ENCODE measurements around the gene BORCS6. TPM values are rescaled to one million over a fixed set of nuclear protein-coding genes. Genes with fewer than 3 reads are reported as not detected.

Gene BORCS6
- total and polyA plus RNA-seq, 9 of the 15 experiments (the other 6 are each of a cell fraction or from before 2014, with no cell fraction given), result 0.01 to 7.4 (median 2.3) TPM

DNA sequence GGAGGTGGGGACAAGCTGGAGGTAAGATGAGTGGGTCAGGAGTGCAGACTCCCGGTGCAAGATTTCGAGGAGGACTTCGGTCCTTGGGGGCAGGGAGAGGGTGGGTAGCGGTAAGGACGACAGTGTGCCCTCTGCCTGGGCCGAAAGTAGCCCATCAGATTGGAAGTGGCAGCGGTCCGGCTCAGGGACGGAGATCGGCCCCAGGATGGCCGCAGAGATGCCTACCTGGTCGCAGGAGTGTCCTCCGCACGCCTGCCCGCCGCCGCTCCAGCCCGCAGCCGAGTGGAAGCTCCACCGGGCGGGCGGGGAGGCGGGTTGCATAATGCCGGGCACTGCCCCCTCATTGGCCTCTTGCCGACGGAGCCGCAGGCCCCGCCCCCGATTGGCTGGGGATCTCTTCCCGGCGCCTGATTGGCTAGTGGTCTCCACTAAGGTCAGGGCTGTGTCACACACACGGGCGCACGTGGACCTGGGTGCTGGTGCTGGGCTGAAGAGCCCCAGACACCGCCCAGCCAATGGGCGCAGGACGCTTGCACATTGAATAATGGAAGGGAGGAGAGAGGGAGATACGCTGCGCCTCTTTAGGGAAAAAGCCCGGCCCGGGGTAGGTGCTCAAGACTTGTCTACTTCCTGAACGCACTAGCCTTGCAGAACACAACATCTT is 37.7 kb downstream of the BORCS6 start, which contains the start of gene PER1 (continued):
- no peak for TF ChIP-seq ZNF785 (CRISPR knock-in tag; IDR thresholded peaks at IDR 0.05)
- TF ChIP-seq CEBPB (tag; IDR thresholded peaks at IDR 0.05), result peak; percentile 98
- TF ChIP-seq, protein P1, sequence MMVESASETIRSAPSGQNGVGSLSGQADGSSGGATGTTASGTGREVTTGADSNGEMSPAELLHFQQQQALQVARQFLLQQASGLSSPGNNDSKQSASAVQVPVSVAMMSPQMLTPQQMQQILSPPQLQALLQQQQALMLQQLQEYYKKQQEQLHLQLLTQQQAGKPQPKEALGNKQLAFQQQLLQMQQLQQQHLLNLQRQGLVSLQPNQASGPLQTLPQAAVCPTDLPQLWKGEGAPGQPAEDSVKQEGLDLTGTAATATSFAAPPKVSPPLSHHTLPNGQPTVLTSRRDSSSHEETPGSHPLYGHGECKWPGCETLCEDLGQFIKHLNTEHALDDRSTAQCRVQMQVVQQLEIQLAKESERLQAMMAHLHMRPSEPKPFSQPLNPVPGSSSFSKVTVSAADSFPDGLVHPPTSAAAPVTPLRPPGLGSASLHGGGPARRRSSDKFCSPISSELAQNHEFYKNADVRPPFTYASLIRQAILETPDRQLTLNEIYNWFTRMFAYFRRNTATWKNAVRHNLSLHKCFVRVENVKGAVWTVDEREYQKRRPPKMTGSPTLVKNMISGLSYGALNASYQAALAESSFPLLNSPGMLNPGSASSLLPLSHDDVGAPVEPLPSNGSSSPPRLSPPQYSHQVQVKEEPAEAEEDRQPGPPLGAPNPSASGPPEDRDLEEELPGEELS (CRISPR knock-in tag; IDR thresholded peaks at IDR 0.05; ENCODE audit: borderline replicate concordance), result 0 out of 2 replicates have a peak, but pooled peaks have one; percentile 21
- no peak for TF ChIP-seq TEAD2 (tag; IDR thresholded peaks at IDR 0.05)
- TF ChIP-seq, protein P2, sequence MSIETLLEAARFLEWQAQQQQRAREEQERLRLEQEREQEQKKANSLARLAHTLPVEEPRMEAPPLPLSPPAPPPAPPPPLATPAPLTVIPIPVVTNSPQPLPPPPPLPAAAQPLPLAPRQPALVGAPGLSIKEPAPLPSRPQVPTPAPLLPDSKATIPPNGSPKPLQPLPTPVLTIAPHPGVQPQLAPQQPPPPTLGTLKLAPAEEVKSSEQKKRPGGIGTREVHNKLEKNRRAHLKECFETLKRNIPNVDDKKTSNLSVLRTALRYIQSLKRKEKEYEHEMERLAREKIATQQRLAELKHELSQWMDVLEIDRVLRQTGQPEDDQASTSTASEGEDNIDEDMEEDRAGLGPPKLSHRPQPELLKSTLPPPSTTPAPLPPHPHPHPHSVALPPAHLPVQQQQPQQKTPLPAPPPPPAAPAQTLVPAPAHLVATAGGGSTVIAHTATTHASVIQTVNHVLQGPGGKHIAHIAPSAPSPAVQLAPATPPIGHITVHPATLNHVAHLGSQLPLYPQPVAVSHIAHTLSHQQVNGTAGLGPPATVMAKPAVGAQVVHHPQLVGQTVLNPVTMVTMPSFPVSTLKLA (conservative IDR thresholded peaks at IDR 0.05), result peak; percentile 97 to 98
- TF ChIP-seq DNMT1 (IDR thresholded peaks at IDR 0.05), result no peak
- TF ChIP-seq, protein P3, sequence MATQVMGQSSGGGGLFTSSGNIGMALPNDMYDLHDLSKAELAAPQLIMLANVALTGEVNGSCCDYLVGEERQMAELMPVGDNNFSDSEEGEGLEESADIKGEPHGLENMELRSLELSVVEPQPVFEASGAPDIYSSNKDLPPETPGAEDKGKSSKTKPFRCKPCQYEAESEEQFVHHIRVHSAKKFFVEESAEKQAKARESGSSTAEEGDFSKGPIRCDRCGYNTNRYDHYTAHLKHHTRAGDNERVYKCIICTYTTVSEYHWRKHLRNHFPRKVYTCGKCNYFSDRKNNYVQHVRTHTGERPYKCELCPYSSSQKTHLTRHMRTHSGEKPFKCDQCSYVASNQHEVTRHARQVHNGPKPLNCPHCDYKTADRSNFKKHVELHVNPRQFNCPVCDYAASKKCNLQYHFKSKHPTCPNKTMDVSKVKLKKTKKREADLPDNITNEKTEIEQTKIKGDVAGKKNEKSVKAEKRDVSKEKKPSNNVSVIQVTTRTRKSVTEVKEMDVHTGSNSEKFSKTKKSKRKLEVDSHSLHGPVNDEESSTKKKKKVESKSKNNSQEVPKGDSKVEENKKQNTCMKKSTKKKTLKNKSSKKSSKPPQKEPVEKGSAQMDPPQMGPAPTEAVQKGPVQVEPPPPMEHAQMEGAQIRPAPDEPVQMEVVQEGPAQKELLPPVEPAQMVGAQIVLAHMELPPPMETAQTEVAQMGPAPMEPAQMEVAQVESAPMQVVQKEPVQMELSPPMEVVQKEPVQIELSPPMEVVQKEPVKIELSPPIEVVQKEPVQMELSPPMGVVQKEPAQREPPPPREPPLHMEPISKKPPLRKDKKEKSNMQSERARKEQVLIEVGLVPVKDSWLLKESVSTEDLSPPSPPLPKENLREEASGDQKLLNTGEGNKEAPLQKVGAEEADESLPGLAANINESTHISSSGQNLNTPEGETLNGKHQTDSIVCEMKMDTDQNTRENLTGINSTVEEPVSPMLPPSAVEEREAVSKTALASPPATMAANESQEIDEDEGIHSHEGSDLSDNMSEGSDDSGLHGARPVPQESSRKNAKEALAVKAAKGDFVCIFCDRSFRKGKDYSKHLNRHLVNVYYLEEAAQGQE (IDR thresholded peaks at IDR 0.05; ENCODE audit: borderline replicate concordance), result no peak
- TF ChIP-seq, protein P3 (CRISPR knock-in tag; IDR thresholded peaks at IDR 0.05; ENCODE audit: low read depth), result no peak
- TF ChIP-seq, protein P4, sequence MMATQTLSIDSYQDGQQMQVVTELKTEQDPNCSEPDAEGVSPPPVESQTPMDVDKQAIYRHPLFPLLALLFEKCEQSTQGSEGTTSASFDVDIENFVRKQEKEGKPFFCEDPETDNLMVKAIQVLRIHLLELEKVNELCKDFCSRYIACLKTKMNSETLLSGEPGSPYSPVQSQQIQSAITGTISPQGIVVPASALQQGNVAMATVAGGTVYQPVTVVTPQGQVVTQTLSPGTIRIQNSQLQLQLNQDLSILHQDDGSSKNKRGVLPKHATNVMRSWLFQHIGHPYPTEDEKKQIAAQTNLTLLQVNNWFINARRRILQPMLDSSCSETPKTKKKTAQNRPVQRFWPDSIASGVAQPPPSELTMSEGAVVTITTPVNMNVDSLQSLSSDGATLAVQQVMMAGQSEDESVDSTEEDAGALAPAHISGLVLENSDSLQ (IDR thresholded peaks at IDR 0.05), result 0 out of 2 replicates have a peak, but pooled peaks have one; percentile 9
- TF ChIP-seq, protein P5, sequence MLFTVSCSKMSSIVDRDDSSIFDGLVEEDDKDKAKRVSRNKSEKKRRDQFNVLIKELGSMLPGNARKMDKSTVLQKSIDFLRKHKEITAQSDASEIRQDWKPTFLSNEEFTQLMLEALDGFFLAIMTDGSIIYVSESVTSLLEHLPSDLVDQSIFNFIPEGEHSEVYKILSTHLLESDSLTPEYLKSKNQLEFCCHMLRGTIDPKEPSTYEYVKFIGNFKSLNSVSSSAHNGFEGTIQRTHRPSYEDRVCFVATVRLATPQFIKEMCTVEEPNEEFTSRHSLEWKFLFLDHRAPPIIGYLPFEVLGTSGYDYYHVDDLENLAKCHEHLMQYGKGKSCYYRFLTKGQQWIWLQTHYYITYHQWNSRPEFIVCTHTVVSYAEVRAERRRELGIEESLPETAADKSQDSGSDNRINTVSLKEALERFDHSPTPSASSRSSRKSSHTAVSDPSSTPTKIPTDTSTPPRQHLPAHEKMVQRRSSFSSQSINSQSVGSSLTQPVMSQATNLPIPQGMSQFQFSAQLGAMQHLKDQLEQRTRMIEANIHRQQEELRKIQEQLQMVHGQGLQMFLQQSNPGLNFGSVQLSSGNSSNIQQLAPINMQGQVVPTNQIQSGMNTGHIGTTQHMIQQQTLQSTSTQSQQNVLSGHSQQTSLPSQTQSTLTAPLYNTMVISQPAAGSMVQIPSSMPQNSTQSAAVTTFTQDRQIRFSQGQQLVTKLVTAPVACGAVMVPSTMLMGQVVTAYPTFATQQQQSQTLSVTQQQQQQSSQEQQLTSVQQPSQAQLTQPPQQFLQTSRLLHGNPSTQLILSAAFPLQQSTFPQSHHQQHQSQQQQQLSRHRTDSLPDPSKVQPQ (CRISPR knock-in tag; IDR thresholded peaks at IDR 0.05; ENCODE audit: borderline replicate concordance), result peak; percentile 89; the same call in 1 of the 2 replicates
- no peak for TF ChIP-seq KAT8 (IDR thresholded peaks at IDR 0.05; ENCODE audit: low read depth)
